Mesenchymal stem cell (in vitro differentiated cells and primary cell): ENCODE data around the gene TRPC4.

Experiments
- DNase-seq: peaks from one replicate; pipeline ENCODE4 v3.0.0-alpha.2; 2013
- H2AFZ ChIP-seq: one replicate; pipeline ENCODE4 v1.6.1; 2013; ENCODE audit warnings: low read depth, mild to moderate bottlenecking, control low read depth, inconsistent platforms, low read length, moderate library complexity
- H2AK5ac ChIP-seq: 2 replicates; pipeline ENCODE4 v1.6.1; 2013; ENCODE audit warnings: low read length, moderate library complexity, mild to moderate bottlenecking, inconsistent platforms; ENCODE audit not compliant: severe bottlenecking
- H2BK120ac ChIP-seq: one replicate; pipeline ENCODE4 v1.6.1; 2013; ENCODE audit warnings: low read depth, mild to moderate bottlenecking, inconsistent platforms, low read length, moderate library complexity
- H2BK12ac ChIP-seq, 2 experiments: one replicate each; pipeline ENCODE4 v1.6.1; 2013; ENCODE audit warnings: inconsistent platforms in 2 of 2, low read length in 2 of 2, mild to moderate bottlenecking in 2 of 2, moderate library complexity in 2 of 2, control low read depth in 1 of 2
- H2BK15ac ChIP-seq: one replicate; pipeline ENCODE4 v1.6.1; 2013; ENCODE audit warnings: mild to moderate bottlenecking, low read depth, inconsistent platforms; ENCODE audit not compliant: poor library complexity, severe bottlenecking
- H2BK5ac ChIP-seq: 2 replicates; pipeline ENCODE4 v1.6.1; 2013; ENCODE audit warnings: low read depth, mild to moderate bottlenecking, low read length, control low read depth, inconsistent platforms; ENCODE audit not compliant: poor library complexity, severe bottlenecking
- H3K14ac ChIP-seq, 2 experiments: one replicate each; pipeline ENCODE4 v1.6.1; 2013; ENCODE audit warnings: inconsistent platforms in 2 of 2, low read length in 2 of 2, control low read depth in 1 of 2, mild to moderate bottlenecking in 1 of 2, moderate library complexity in 1 of 2
- H3K18ac ChIP-seq, 2 experiments: one replicate each; pipeline ENCODE4 v1.6.1; 2013; ENCODE audit warnings: inconsistent platforms in 2 of 2, low read length in 2 of 2, control low read depth in 1 of 2, low read depth in 1 of 2, mild to moderate bottlenecking in 1 of 2
- H3K23ac ChIP-seq, 2 experiments: one replicate each; pipeline ENCODE4 v1.6.1; 2013; ENCODE audit warnings: inconsistent platforms in 2 of 2, low read length in 2 of 2, mild to moderate bottlenecking in 2 of 2, moderate library complexity in 2 of 2, control low read depth in 1 of 2
- H3K27ac ChIP-seq: 2 replicates; pipeline ENCODE4 v1.5.1; 2013; ENCODE audit warnings: mild to moderate bottlenecking, moderate library complexity, low read length, control low read depth, inconsistent platforms; ENCODE audit not compliant: poor library complexity, severe bottlenecking
- H3K27me3 ChIP-seq, 2 experiments: 2 replicates each; pipeline versions ENCODE4 v1.6.1 to v1.7.0; 2013; ENCODE audit warnings: low read length in 2 of 2, mild to moderate bottlenecking in 2 of 2, moderate library complexity in 2 of 2, control low read depth in 1 of 2, inconsistent platforms in 1 of 2; ENCODE audit not compliant: control insufficient read depth in 1 of 2, insufficient read depth in 1 of 2
- H3K36me3 ChIP-seq, 2 experiments: 2 replicates each; pipeline versions ENCODE4 v1.6.1 to v1.7.0; 2013; ENCODE audit warnings: low read length in 2 of 2, control low read depth in 1 of 2, inconsistent platforms in 1 of 2, low read depth in 1 of 2, mild to moderate bottlenecking in 1 of 2; ENCODE audit not compliant: insufficient read depth in 2 of 2, control insufficient read depth in 1 of 2
- H3K4ac ChIP-seq, 2 experiments: one replicate each; pipeline ENCODE4 v1.6.1; 2013; ENCODE audit warnings: inconsistent platforms in 2 of 2, low read length in 2 of 2, mild to moderate bottlenecking in 2 of 2, moderate library complexity in 2 of 2, control low read depth in 1 of 2, low read depth in 1 of 2
- H3K4me1 ChIP-seq: 2 replicates; pipeline ENCODE4 v1.6.1; 2013; ENCODE audit warnings: low read depth, low read length, control low read depth; ENCODE audit not compliant: control insufficient read depth, insufficient read depth
- H3K4me2 ChIP-seq: 2 replicates; pipeline ENCODE4 v1.6.1; 2013; ENCODE audit warnings: low read length, mild to moderate bottlenecking, inconsistent platforms; ENCODE audit not compliant: poor library complexity, severe bottlenecking
- H3K4me3 ChIP-seq, 2 experiments: 2 replicates each; pipeline versions ENCODE4 v1.5.1 to v1.7.0; 2013; ENCODE audit warnings: low read length in 2 of 2, mild to moderate bottlenecking in 2 of 2, control low read depth in 1 of 2, low read depth in 1 of 2; ENCODE audit not compliant: insufficient read depth in 1 of 2
- H3K79me1 ChIP-seq: replicated peaks from 2 replicates; pipeline ENCODE4 v1.6.1; 2013; ENCODE audit warnings: mild to moderate bottlenecking, control low read depth, low read length, inconsistent platforms; ENCODE audit not compliant: poor library complexity, severe bottlenecking
- H3K9ac ChIP-seq: 2 replicates; pipeline ENCODE4 v1.7.0; 2013; ENCODE audit warnings: mild to moderate bottlenecking, low read length, moderate library complexity
- H3K9me3 ChIP-seq: 2 replicates; pipeline ENCODE4 v1.7.0; 2013; ENCODE audit warnings: mild to moderate bottlenecking, low read length; ENCODE audit not compliant: control insufficient read depth
- H4K8ac ChIP-seq: one replicate; pipeline ENCODE4 v1.6.1; 2013; ENCODE audit warnings: inconsistent platforms, mild to moderate bottlenecking, low read length, moderate library complexity
- H4K91ac ChIP-seq: one replicate; pipeline ENCODE4 v1.6.1; 2013; ENCODE audit warnings: mild to moderate bottlenecking, low read length, inconsistent platforms
- WGBS: methylation state at CpG from one replicate; pipeline ENCODE4 v1.1.7; 2013; ENCODE audit warnings: mixed read lengths; 5-methylcytosine and 5-hydroxymethylcytosine counted together

TRPC4 gene

GRCh38 chr13:37613638-37614037, 255.9 kb downstream of the TRPC4 start:
- Histone ChIP-seq H2AFZ (no peak overlapping the region), H2AK5ac (peak overlapping the region; percentile 5), H3K4me1 (no peaks in the 10 kb centered on the region), H3K27ac (no peak overlapping the region), H2BK12ac (no peak overlapping the region), H2BK15ac (no peak overlapping the region), H3K4ac (no peak overlapping the region), H3K36me3 (no peaks in the 10 kb centered on the region), H3K9ac (no peak overlapping the region), H3K4me3 (no peak overlapping the region), H4K8ac (no peak overlapping the region), H3K79me1 (no peaks in the 10 kb centered on the region), H3K27me3 (no peaks in the 10 kb centered on the region), H3K23ac (no peak overlapping the region), H3K14ac (no peak overlapping the region), H3K4me2 (no peak overlapping the region), H4K91ac (no peak overlapping the region), H2BK5ac (no peak overlapping the region), H3K9me3 (no peaks in the 10 kb centered on the region), H2BK120ac (no peak overlapping the region), H3K18ac (peak overlapping the region in 1 of 2 experiments; percentile 40)
- 100% methylated on average over 2 of the region's 2 CpGs for WGBS
- DNase-seq, result no peak

- no peaks in the 10 kb centered on the region for H3K27me3 ChIP-seq
- H3K4me3 ChIP-seq, result no peak overlapping the region
- H2AK5ac ChIP-seq, result no peak overlapping the region
- no peak overlapping the region for H3K27ac ChIP-seq
- no peak overlapping the region for H2BK5ac ChIP-seq
- DNase-seq, result no peak
- 100% methylated on average over 1 of the region's 3 CpGs for WGBS
- no peaks in the 10 kb centered on the region for H3K9me3 ChIP-seq
- no peak overlapping the region for H4K91ac ChIP-seq
- no peak overlapping the region for H2BK15ac ChIP-seq
- no peak overlapping the region for H2BK12ac ChIP-seq
- no peak overlapping the region for H2AFZ ChIP-seq
- no peaks in the 10 kb centered on the region for H3K4me1 ChIP-seq
- no peak overlapping the region for H3K14ac ChIP-seq
- no peaks in the 10 kb centered on the region for H3K79me1 ChIP-seq
- no peak overlapping the region for H3K4ac ChIP-seq
- no peak overlapping the region for H3K18ac ChIP-seq
- H2BK120ac ChIP-seq, result no peak overlapping the region
- no peak overlapping the region for H3K23ac ChIP-seq
- H4K8ac ChIP-seq, result no peak overlapping the region
- H3K36me3 ChIP-seq, result no peaks in the 10 kb centered on the region
- H3K4me2 ChIP-seq, result no peak overlapping the region
- no peak overlapping the region for H3K9ac ChIP-seq
Observed at GRCh38 chr13:37613236-37613635, 256.3 kb downstream of the TRPC4 start.

- H3K18ac ChIP-seq, result no peak overlapping the region
- no peak overlapping the region for H2BK12ac ChIP-seq
- no peaks in the 10 kb centered on the region for H3K4me1 ChIP-seq
- H3K4me3 ChIP-seq, result no peak overlapping the region
- no peak overlapping the region for H3K4me2 ChIP-seq
- WGBS, result no CpG with 5 or more reads among the region's 1 CpG
- H3K9me3 ChIP-seq, result no peaks in the 10 kb centered on the region
- H2BK5ac ChIP-seq, result no peak overlapping the region
- peak; percentile 17 for DNase-seq
- H3K9ac ChIP-seq, result no peak overlapping the region
- no peak overlapping the region for H2BK120ac ChIP-seq
- H3K14ac ChIP-seq, result no peak overlapping the region
- no peak overlapping the region for H3K23ac ChIP-seq
- H3K27ac ChIP-seq, result no peak overlapping the region
- no peak overlapping the region for H2AFZ ChIP-seq
- no peak overlapping the region for H2AK5ac ChIP-seq
- no peaks in the 10 kb centered on the region for H3K36me3 ChIP-seq
- H4K91ac ChIP-seq, result no peak overlapping the region
- H2BK15ac ChIP-seq, result no peak overlapping the region
- no peaks in the 10 kb centered on the region for H3K79me1 ChIP-seq
- H3K4ac ChIP-seq, result no peak overlapping the region
- H3K27me3 ChIP-seq, result no peaks in the 10 kb centered on the region
- H4K8ac ChIP-seq, result no peak overlapping the region
Observed at GRCh38 chr13:37608750-37609339, 260.7 kb downstream of the TRPC4 start.

- H2AFZ ChIP-seq, result no peak overlapping the region
- H3K79me1 ChIP-seq, result no peaks in the 10 kb centered on the region
- peak overlapping the region; percentile 4 for H3K9ac ChIP-seq
- no peak overlapping the region for H3K27ac ChIP-seq
- no peak overlapping the region for H3K14ac ChIP-seq
- no peak overlapping the region for H3K18ac ChIP-seq
- no peak overlapping the region for H2AK5ac ChIP-seq
- no peak overlapping the region for H4K91ac ChIP-seq
- H2BK12ac ChIP-seq, result no peak overlapping the region
- no peak overlapping the region for H4K8ac ChIP-seq
- no peak overlapping the region for H3K4me3 ChIP-seq
- H2BK15ac ChIP-seq, result no peak overlapping the region
- H3K9me3 ChIP-seq, result no peaks in the 10 kb centered on the region
- H3K23ac ChIP-seq, result no peak overlapping the region
- H2BK120ac ChIP-seq, result no peak overlapping the region
- H3K4me2 ChIP-seq, result no peak overlapping the region
- H2BK5ac ChIP-seq, result no peak overlapping the region
- no peaks in the 10 kb centered on the region for H3K4me1 ChIP-seq
- H3K36me3 ChIP-seq, result no peaks in the 10 kb centered on the region
- WGBS, result 96% methylated on average over 4 of the region's 5 CpGs
- no peak overlapping the region for H3K4ac ChIP-seq
- no peaks in the 10 kb centered on the region for H3K27me3 ChIP-seq
- peak; percentile 43 for DNase-seq
Observed at GRCh38 chr13:37602733-37603381, 266.7 kb downstream of the TRPC4 start.
